Activated effector memory CD4-positive, alpha-beta T cell treated with anti-CD3 and anti-CD28 coated beads, Interleukin-2, amount 50 U/mL, for 16 hours (primary cell): ENCODE results near the gene TTLL4.
A peak's percentile ranks its signal among the peaks of the same experiment; 100 is the strongest.

ENCODE experiments used
- DNase-seq: peaks from one replicate; pipeline ENCODE4 v3.0.0-alpha.2; 2020

The TTLL4 gene, protein sequence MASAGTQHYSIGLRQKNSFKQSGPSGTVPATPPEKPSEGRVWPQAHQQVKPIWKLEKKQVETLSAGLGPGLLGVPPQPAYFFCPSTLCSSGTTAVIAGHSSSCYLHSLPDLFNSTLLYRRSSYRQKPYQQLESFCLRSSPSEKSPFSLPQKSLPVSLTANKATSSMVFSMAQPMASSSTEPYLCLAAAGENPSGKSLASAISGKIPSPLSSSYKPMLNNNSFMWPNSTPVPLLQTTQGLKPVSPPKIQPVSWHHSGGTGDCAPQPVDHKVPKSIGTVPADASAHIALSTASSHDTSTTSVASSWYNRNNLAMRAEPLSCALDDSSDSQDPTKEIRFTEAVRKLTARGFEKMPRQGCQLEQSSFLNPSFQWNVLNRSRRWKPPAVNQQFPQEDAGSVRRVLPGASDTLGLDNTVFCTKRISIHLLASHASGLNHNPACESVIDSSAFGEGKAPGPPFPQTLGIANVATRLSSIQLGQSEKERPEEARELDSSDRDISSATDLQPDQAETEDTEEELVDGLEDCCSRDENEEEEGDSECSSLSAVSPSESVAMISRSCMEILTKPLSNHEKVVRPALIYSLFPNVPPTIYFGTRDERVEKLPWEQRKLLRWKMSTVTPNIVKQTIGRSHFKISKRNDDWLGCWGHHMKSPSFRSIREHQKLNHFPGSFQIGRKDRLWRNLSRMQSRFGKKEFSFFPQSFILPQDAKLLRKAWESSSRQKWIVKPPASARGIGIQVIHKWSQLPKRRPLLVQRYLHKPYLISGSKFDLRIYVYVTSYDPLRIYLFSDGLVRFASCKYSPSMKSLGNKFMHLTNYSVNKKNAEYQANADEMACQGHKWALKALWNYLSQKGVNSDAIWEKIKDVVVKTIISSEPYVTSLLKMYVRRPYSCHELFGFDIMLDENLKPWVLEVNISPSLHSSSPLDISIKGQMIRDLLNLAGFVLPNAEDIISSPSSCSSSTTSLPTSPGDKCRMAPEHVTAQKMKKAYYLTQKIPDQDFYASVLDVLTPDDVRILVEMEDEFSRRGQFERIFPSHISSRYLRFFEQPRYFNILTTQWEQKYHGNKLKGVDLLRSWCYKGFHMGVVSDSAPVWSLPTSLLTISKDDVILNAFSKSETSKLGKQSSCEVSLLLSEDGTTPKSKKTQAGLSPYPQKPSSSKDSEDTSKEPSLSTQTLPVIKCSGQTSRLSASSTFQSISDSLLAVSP

GRCh38 chr2:218710687-218711549 lies at the start of gene TTLL4:
Gene TTLL4 (plus strand): TSS chr2:218710835. CDS start chr2:218737677, 26,842 bp downstream.
- DNase-seq, result peak; percentile 99

DNA sequence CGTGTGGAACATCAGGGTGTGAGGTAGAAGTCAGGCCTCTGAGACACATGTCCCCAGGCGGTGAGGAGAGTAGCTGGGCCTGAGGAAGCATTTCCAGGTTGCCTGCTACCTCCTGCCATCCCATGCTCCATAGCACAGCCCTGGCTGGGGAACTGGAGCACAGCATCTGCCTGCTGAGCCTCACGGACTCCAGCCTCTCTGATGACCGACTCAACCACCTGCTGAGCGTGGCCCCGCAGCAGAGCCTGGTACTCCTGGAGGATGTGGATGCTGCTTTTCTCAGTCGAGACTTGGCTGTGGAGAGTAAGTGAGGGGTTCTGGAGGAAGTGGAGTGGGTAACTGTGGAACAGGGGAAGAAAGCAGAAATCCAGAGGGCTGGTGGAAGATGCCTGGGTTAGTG lies 48.3 kb upstream of the TTLL4 start:
- DNase-seq, result no peak

DNA sequence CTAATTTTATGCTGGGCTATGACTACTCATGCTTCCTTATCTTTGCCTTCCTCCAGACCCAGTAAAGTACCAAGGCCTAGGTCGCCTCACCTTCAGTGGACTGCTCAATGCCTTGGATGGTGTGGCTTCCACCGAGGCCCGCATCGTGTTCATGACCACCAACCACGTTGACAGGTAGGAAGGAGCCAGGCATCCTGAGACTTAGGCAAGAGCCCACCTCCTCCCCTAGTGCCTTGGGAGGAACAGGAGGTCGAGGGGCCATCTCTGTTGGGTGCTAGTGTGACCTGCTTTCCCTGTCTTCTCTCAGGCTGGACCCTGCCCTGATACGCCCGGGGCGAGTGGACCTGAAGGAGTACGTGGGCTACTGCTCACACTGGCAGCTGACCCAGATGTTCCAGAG lies 47.8 kb upstream of the TTLL4 start:
- no peak for DNase-seq

- DNase-seq, result no peak
Observed at GRCh38 chr2:218663901-218664300, 46.7 kb upstream of the TTLL4 start.

DNA sequence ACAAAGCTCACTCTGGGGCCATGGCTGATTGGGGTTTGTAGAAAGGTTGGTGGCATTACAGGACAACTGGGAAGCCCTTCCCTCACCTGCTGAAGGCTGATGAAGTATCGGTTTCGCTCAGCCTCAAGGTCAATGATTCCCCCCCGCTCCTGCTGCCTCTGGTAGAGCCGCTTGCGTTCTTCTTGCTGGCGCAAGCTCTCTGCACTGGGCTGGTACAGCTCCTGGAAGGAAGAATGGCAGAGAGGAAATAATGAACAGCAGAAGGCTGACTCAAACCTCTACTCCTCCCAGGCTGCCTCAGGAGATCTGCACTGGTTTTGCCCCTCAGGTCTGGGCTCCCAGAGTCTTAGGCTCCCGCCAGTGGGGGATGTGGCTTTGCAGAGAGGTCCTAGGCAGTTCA lies 46.0 kb upstream of the TTLL4 start:
- DNase-seq, result no peak

GRCh38 chr2:218671097-218671653 lies 39.5 kb upstream of the TTLL4 start:
- DNase-seq, result no peak

DNA sequence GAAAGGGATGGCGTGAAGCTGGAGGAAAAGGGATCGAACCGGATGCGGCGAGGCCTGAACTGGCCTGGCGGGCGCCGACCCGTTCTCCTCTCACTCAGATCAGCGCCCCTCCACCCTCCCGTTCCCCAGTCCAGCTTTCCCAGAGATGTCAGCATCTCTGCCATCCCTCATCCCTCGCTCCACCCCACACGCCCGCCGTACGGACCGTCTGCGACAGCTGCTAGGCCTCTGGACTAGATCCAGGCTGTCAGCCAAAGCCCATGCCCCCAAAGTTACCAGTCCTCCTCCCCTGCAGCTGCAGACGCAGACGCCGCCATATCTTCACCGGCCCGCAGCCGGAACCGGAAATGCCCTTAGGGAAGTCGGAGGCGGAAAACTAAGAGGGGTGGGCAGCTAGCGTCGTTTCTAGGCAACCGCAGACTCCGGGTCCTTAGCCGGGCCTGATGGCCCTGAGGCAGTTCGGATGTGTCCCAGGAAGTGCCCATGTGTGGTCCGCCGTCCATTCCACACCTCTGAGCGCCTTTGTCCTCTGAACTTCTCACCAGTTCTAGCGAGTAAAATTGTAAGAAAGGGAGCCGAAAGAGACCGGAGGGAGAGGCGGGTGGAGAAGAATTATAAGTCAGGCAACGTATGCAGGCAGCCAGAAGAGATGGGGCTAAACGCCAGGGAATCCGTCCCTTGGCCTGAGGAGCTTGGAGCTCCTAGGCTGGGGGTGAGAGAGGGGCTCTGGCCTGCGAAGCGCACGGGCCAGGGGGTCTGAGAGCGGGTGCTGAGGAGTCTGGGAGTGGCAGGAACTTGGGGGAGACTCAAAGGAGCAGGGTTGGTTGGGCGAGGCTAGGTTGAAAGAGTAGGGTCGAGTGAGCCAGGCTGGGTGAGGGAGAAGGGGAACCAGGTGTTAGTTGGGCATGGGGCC lies 38.7 kb upstream of the TTLL4 start, which contains the start of the genes RNF25 and STK36:
Gene RNF25, minus strand, starts transcription at position 349 of the 913 bp plus-strand sequence. Its CDS starts 32 bp downstream, at position 317.
Gene STK36, plus strand, starts transcription at position 433 of the 913 bp plus-strand sequence. CDS start 744 bp downstream, outside the sequence.
- DNase-seq, result peak; percentile 94

- DNase-seq, result no peak
Observed at GRCh38 chr2:218679119-218679518, 31.5 kb upstream of the TTLL4 start.

DNA sequence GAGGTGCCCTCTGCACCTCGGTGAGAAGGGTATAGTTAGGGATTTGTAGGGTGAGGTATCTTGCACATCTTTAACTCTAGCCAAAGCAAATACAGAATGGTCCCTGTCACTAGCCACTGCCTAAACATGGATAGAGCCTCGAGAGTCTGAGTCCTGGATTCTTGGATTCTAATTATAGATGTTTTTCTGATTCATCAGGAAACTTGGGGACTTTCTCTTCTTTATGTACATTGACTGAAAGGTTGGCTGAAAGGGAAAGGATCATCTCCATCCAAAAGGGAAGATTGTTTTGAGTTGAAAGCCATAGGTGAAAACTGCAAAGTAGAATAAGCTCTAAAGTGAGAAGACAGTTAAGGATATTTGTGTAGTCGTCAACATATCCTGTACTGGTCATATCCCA lies 30.6 kb upstream of the TTLL4 start:
- no peak for DNase-seq

GRCh38 chr2:218687400-218688060 lies 23.1 kb upstream of the TTLL4 start:
- peak; percentile 65 for DNase-seq

DNA sequence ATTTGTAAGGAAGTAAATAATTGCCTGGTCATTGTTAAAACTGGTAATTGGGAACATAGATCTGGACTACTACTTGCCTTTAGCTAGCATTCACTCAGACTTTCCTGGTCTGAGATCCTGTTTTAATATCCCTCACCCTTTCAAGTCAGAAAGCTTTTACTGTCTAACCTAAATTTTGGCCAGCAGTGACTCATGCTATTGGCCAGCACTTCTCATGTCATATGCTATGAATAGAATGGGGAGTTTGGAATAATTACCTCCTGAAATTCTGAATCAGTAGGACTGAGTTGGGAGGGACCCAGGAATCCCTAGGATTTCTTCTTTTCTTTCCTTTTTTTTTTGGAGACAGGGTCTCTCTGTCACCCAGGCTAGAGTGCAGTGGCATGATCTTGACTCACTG lies 19.4 kb upstream of the TTLL4 start:
- no peak for DNase-seq

GRCh38 chr2:218694405-218695145 lies 16.1 kb upstream of the TTLL4 start:
- no peak for DNase-seq

GRCh38 chr2:218698885-218699284 lies 11.8 kb upstream of the TTLL4 start:
- DNase-seq, result no peak

- DNase-seq, result no peak
Observed at GRCh38 chr2:218701806-218702205, 8.8 kb upstream of the TTLL4 start.

DNA sequence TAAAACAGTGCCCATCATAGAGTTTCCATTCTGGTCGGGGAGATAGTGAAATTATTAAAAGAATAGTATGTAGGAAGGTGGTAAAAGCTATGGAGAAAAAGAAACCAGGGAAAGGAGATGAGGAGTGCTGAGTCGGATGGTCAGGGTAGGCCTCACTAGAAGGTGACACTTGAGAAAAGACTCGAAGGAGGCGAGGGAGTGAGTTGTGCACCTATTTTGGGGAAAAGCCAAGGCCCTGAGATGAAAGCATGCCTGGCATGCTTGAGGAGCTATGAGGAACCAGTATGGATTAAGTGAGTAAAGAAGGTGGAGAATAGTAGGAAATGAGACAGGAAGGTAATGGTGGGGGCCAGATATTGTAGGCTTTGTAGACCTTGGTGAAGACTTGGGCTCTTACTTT lies 7.3 kb upstream of the TTLL4 start:
- no peak for DNase-seq

DNA sequence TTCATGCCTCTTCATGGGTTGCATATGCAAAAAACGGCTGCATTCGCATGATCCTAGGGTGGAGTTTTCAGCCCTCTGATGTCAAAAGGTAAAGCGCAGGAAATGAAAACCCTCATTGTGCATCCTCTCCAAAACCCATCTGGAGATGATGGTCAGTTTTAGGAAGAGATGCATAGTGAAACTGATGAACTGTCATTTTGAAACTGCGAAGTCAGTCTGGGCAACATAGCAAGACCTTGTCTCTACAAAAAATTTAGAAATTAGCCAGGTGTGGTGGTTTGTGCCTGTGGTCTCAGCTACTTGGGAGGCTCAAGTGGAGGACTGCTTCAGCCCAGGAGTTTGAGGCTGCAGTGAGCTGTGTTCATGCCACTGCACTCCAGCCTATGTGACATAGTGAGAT lies 2.5 kb upstream of the TTLL4 start:
- DNase-seq, result no peak

DNA sequence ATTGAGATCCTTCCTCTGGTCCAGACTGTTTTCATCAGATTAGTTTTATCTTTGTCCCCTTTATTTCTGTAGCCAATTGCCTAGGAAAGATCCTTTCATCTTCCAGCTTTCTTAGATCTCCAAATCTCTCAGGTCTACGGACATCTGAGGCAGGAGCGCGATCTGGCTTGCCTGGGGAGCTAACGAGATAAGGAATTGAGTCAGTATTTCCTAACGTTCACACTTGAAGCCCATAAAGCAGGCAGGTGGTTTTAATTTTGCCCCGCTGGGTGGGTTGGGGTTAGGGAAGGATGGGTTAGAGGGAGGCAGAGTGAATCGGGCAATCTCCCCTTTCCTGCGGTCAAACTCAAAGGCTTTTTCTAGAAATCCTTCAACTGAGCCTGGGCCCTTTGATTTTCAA lies 727 bp upstream of the TTLL4 start:
- no peak for DNase-seq

DNA sequence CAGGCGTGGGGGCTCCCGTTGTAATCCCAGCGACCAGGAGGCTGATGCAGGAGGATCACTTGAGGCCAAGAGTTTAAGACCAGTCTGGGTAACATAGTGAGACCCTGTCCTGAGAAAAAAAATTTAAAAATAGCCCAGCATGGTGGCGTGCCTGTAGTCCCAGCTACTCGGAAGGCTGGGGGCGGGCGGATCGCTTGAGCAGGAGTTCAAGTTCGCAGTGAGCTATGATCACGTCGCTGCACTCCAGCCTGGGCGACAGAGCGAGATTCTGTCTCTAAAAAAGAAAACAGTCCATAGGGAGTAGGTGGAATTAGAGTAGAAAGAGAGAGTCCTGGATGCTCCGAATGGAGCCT lies 325 bp upstream of the TTLL4 start:
- DNase-seq, result no peak

DNA sequence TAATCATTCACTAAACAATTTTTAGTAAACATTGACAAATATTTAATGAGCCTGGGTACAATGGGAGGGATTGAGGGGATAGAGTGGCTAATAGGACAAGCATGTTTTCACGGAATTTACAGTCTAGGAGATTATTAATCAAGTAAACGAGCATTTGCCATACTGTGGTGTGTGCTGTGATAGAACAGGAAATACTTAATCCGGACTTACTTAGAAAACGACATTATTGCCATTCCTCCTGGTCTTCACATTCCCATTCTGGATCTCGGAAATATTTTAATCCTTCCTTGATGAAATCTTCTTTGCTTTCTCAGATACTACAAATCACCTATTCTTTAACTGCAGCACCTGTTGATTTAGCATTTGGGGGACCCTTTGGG lies 905 bp downstream of the TTLL4 start:
- DNase-seq, result no peak
